AG09319 (cell line): Measurements from ENCODE around the gene MBNL2.

Experiments
- DNase-seq: peaks from one replicate; pipeline ENCODE4 v3.0.0-alpha.2; 2010; ENCODE audit warnings: low read depth; ENCODE audit errors: extremely low read depth
- TF ChIP-seq, protein P1 (sequence below): IDR thresholded peaks from 2 replicates; pipeline ENCODE4 v1.5.1; 2011; ENCODE audit warnings: low read depth, mild to moderate bottlenecking, inconsistent platforms, low read length, moderate library complexity

MBNL2 gene, protein sequence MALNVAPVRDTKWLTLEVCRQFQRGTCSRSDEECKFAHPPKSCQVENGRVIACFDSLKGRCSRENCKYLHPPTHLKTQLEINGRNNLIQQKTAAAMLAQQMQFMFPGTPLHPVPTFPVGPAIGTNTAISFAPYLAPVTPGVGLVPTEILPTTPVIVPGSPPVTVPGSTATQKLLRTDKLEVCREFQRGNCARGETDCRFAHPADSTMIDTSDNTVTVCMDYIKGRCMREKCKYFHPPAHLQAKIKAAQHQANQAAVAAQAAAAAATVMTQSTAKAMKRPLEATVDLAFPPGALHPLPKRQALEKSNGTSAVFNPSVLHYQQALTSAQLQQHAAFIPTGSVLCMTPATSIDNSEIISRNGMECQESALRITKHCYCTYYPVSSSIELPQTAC

DNA sequence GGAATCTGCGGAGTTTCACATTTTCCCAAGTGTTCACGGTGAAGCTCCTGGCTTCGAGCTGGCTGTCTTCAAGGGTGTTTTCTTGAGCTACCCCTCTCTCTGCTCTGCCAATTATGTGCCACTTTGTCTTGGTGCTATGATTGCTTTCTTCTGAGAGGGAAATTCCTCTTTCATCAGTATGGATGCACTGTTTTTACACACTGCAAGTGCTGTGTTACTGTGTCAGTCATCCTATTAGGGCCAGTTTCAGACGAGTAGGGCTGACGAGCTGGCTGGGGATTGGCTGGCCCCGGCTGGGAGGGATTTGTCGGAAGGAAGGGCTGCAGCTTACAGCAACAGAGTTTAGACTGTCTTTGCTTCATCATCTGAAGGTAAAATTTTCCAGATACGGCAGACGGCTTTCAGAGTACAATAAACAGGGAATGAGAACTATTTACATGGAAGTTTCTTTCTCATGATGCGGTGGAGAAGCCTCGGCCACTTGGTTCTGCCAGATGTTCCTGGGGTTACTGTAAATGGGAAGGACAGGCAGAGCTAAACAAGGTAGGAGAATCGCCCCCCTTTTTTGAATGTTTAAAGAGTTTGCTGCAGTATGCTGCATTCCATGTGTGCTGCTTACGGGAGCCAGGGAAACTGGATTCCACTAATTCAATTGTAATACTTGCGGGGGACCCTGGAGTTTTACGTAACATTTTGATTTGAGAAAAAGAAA lies at the start of gene MBNL2:
TSS of gene MBNL2 (plus strand) at position 345 of the 712 bp plus-strand sequence. CDS start 53,903 bp downstream, outside the sequence.
- TF ChIP-seq, protein P1, sequence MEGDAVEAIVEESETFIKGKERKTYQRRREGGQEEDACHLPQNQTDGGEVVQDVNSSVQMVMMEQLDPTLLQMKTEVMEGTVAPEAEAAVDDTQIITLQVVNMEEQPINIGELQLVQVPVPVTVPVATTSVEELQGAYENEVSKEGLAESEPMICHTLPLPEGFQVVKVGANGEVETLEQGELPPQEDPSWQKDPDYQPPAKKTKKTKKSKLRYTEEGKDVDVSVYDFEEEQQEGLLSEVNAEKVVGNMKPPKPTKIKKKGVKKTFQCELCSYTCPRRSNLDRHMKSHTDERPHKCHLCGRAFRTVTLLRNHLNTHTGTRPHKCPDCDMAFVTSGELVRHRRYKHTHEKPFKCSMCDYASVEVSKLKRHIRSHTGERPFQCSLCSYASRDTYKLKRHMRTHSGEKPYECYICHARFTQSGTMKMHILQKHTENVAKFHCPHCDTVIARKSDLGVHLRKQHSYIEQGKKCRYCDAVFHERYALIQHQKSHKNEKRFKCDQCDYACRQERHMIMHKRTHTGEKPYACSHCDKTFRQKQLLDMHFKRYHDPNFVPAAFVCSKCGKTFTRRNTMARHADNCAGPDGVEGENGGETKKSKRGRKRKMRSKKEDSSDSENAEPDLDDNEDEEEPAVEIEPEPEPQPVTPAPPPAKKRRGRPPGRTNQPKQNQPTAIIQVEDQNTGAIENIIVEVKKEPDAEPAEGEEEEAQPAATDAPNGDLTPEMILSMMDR = no peak
- DNase-seq = peak; percentile 70

DNA sequence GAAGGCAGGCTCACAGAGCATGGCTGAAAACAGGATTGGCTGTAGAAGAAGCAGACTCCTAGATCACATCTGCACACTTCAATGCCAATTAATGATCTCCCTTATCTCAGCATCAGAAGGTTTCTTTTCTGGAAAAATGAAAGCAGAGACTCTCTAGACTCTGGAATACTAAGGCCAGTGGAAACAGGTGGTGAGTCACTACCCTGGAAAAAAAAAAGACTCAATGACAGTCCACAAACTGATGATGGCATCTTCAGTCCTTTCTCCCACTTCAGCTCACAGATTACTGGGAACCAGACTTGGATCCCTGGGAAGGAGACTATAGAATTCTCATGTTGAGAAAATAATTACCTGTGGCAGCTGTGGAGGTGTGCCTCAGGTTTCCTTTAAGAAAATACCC lies 47.5 kb upstream of the MBNL2 start:
- TF ChIP-seq, protein P1 = no peak
- no peak for DNase-seq

DNA sequence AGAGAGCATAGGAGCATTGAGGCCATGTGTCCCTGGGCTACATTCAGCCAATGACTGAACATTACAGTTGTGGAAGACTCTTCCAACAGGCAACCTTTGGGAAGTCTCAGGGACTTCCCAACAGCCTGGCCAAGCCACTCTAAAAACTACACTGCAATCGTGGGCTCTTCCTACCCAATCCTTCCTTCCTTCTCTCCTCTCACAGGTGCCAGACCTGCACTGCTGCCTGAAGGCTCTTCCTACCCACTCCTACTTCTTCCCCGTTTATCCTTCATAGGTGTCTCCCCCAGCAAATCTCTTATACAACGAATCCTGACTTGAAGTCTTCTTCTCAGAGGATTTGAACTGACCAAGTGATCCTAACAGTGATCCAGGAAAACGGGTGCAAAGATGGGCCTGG lies 47.1 kb upstream of the MBNL2 start:
- TF ChIP-seq, protein P1 = no peak
- DNase-seq = no peak

DNA sequence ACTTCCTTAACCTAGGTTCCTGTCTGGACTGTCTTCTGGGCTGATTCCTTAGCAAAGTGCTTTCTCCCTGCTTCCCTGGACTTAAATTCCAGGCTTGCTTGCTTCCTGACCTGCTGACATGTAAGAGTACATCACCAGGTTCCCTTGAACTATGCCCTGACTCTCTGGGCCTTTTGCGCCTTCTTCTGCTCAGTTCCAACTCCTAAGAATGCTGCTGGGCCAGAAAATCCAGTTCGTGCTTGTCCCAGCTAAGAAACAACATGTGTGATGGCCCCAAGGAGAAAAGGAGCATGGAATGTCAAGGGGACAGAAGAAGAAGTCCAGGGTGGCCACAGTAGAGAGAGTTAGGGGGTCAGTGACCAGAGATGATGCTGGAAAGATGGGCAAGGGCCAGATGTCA lies 42.6 kb upstream of the MBNL2 start:
- DNase-seq = no peak
- TF ChIP-seq, protein P1 = no peak

DNA sequence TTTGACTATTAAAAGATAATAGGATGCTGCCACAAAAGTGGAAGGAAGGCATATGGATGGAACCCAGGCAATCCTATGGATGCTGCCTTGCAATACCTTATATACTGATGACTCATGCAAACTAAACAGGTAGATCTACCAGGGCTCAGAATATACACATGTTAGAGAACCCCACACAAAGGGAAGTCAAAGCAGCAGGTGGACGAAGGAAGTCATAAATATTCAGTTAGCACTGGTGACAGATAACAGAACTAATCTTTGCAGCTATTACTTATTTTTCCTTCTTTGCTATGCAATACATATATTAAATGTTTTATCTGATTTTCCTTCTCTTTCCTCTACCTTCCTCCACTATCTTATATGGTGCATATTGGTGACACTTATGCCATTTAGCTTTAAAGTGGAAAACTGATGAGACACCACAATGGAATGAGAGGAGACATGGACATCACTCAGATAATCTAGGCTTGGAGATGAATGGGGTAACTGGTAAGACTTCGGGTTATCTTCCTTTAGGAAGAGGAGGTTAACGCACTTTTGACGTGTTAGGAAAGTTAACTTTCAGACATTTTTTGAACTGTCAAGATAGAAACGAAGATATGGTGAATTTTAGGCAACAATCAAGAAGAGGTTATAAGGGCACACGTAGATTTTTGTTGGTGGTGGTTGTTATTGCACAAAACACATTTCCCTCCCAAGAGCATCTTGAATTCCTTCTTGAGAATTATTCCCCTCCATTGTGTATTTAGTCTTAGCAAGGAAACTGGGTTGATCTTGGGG lies 39.8 kb upstream of the MBNL2 start:
- DNase-seq = no peak

DNA sequence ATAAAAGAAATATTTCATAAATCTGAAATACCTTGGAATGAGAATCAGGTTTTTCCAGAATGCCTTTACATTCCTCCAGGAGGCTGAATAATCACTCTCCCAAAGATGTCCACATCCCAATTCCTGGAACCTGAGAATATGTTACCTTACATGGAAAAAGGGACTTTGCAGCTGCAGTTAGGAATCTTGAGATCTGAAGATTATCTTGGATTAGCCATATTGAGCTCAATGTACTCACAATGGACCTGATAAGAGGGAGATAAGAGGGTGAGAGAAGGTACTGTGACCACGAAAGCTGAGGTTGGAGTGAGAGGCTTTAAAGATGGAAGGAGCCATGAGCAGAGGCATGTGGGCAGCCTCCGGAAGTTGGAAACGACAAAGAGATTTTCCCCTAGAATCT lies 36.8 kb upstream of the MBNL2 start:
- TF ChIP-seq, protein P1 = no peak
- no peak for DNase-seq

More for the DNA sequence above, 39.8 kb upstream of the MBNL2 start:
- TF ChIP-seq, protein P1 = no peak
